SK-N-MC (cell line): ENCODE data around the gene SOWAHA.

Experiments used
- EZH2 ChIP-seq: fragments of 200-600 bp; sonication (generic); IDR thresholded peaks from one replicate; pipeline ENCODE4 v1.6.1; 2017; ENCODE audit warnings: antibody characterized with exemption
- FOXP2 ChIP-seq: optimal IDR thresholded peaks from 2 replicates; pipeline ENCODE3; 2011; ENCODE audit warnings: mild to moderate bottlenecking, moderate library complexity; ENCODE audit not compliant: insufficient read depth; ENCODE audit errors: extremely low read length, control extremely low read depth
- POLR2AphosphoS5 ChIP-seq: IDR thresholded peaks from 2 replicates; pipeline ENCODE4 v1.6.1; 2012; ENCODE audit warnings: mild to moderate bottlenecking, low read depth, low read length, borderline replicate concordance

GRCh38 chr5:132840313-132840712 lies 27.2 kb downstream of the SOWAHA start:
- TF ChIP-seq EZH2 = no peak
- no peak for TF ChIP-seq POLR2AphosphoS5
- TF ChIP-seq FOXP2 = no peak
